GM19468 (cell line): ENCODE results near the gene UGT1A8.

Experiments
- ATAC-seq: cut with Tn5 transposase; IDR thresholded peaks from one replicate; pipeline ENCODE4 v1.9.1; 2021; ENCODE audit warnings: mild to moderate bottlenecking, moderate library complexity, moderate number of reproducible peaks; ENCODE audit not compliant: unreplicated experiment; ENCODE audit errors: extremely low read depth

UGT1A8 gene

GRCh38 chr2:233794128-233794658, 176.8 kb downstream of the UGT1A8 start:
- no peak for ATAC-seq

DNA sequence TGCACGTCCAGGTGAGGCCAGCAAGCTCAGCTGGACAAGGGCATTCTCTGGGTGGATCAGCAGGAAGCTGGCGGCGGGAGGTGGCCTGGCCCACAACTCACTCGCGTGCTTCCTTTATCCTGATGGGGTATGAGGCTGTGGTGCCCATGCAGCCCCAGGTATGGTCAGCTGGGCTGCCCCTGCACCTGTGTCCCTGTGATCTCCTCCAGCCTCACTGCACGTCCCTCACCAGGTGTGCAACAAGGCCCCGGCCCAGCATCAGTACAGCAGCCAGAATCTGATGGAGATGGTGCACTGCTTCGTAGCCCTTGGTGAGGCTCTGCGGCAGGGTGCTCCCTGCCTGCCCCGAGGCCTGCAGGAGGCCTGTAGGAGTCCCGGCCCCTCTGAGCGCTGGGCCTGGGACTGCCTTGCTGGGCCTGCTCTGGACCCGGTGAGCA, 178.3 kb downstream of the UGT1A8 start:
- ATAC-seq: no peak

DNA sequence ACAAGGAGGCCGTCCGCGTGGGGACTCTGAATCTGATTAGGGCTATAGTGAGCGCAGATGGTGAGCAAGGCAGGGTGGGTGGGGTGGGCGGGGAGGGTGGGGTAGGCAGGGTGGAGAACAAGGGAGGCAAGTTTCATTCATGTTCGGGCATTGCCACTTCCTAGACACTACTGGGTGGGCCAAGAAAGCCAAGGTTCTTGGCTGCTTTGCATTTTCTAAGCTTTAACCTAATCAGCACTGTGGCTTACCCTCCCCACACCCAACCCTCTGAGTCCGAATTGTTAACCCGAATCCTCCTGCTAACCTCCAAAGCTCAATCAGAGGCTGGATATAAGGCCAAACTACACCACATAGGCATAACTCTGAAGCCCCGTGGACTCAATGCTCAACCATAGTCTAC, 178.8 kb downstream of the UGT1A8 start:
- no peak for ATAC-seq

DNA sequence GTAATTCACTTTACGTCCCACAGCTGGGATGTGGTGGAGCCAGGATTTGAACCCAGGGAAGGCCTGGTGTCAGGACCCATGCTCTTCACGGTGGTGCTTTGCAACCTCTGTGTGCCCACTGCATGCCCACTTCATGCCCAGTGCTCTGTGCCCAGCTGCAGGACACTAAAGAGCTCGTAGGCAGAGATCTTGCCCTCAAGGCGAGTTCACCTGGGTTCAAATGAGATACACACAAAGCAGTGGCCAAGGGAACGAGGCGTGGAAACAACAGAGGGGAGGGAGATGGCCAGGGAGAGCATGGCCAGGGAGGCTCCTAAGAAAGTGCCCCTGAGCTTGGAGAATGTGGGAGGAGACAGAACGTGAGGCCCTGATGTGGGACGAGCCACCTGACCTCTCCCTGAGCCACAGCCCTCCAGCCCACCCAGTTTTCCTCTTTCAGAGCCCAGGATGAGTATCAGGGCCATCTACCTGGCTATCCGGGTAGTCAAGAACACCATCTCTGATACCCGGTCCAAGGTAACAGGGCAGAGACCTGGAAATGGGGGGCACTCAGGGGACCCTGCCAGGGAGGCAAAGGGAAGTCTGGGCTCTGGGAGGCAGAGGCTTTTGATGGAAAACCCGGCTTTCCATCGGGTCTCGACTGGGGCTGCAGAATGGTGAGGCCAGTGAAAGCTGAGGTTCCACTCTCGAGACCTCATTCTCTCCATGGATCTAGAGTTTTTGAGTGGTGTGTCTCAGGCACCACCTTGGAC, 181.1 kb downstream of the UGT1A8 start:
- no peak for ATAC-seq

GRCh38 chr2:233799087-233799665, 181.7 kb downstream of the UGT1A8 start:
- ATAC-seq: no peak

DNA sequence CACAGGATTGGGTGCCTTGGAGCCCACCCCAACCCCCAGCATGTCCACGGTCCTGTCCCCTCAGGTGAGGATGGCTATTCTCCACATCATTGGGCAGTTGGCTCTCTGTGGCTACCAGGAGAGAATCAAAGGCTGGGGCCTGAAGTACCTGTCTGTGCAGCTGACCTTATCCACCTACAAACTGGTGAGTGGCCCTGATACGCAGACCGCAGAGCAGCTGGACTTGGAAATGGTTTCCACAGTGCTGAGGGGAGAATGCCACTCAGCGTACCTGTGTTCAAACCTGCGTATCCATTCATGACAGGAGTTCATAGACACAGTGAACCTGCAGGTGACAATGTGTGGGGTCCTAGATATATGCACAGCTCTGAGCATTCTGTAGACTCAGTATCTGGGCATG, 182.3 kb downstream of the UGT1A8 start:
- no peak for ATAC-seq

DNA sequence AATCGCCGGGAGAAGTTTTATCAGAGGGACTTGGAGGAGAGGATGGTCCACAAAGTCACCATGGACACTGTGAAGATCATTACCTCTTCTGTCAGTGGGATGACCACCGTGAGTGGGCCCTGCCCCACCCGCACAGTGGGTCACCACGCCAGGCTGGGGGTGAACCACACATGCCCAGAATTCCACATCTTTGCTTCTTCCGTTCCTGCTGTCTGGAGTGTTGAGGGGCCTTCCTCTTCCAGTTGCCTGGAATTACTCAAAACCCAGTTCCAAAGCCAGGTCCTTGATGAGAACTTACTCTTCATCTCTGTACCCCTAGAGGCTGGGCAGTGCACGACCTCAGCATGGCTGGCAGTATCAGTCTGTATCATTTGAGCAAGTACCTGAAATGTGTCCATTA, 182.8 kb downstream of the UGT1A8 start:
- no peak for ATAC-seq

DNA sequence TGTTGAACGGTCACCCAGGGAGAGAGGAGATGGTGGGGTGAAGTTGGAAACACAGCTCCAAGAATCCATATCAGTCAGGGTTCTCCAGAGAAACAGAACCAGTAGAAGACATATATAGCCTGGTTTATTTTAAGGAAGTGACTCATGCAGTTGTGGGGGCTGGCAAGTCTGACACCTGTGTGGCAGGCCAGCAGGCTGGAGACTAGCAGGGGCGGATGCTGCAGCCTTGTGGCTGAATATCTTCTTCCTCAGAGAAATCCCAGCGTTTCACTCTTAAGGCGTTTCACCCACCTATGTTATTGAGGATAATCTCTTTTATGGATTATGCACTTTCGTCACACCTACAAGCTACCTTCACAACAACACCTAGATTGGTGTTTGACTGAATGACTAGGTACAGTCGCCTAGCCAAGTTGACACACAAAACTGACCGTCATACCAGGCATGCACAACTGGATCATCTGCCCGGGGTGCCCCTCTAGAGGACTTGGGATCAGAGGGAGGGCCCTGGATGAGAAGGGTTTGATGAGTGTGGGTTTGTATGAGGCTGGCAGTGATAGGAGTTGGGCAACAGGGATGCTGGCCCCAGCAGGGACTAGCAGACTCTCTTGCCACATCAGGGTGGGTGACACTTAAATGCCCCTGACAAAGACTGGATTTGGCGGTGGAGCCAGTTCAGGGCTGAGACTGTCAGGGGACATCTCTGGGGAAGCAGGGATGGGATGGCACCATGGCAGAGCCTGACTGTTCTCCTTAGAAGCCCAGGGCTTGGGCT, 184.1 kb downstream of the UGT1A8 start:
- ATAC-seq: no peak

DNA sequence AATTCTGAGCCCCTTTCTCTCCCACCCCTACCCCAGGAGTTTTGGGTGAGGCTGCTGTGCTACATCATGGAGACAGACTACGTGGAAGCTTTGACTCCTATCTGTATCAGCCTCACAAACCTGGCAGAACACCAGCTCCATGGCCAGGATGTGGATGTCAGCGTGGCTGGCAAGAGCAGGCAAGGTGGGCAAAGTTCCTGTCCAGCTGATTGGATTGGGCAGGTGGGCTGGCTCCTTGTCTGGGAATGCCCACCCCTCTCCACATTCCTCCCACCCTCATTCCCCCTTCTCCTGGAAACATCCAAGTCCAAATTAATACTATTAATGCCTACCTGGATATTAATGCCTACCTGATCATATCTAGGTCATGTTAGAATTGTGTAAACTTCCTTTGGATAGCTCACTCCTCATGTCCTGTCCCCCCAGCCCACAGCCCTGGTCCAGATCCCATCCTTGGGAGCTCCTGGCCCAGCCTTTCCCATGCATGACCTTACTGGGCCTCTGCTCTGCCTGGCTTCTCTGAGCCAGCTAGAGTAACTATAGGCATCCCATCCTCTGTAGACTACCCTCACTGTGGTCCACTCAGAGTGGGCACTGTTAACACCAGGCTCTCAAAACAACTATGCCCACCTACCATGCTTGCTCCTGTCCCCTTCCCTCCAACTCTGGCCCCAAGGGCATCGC, 184.8 kb downstream of the UGT1A8 start:
- no peak for ATAC-seq

GRCh38 chr2:233803292-233803911, 186.0 kb downstream of the UGT1A8 start:
- no peak for ATAC-seq

DNA sequence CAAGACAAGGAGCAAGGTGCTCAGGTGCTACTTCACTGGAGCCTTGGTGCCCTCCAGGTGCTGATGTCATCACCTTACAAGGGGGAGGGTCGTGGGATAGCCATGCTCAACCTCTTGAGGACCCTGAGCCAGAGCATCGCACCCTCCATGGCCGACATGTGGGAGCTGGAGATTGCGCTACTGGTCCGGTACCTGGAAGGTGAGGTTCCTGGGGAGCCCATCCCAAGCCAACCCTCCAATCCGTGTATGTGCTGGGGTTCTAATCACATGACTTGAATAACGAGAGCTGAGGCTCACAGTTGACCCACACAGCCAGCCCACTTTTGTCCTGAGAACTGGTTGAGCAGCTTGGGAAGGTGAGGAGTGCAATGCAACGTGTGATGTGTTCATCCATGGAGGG, 186.6 kb downstream of the UGT1A8 start:
- no peak for ATAC-seq

DNA sequence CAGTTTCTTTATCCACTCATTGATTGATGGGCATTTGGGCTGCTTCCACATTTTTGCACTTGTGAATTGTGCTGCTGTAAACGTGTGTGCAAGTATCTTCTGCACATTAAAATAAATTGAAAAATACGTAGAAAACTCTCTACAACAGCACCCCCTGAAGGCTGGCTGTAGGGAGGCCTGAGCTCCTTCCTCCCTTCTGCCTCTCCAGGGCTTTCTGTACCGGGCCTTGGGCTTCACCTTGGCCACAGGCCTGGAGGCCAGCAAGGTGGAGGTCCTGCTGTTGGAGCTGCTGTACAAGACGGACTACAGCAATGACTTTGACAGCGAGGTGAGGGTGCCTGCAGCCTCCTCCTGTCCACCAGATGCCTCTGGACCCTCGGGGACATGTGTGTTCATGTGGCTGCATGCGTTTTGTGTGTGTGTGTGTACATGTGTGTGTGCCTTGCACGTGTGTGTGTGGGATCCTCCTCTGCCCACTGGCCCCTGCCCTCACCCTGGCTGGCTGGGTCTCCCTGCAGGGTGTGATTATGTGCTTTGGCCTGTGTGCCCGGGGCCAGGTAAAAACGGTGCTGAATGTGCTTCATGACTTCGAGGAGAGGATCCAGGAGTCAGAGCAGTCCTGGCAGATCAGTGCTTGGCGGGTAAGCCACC, 189.9 kb downstream of the UGT1A8 start:
- no peak for ATAC-seq

DNA sequence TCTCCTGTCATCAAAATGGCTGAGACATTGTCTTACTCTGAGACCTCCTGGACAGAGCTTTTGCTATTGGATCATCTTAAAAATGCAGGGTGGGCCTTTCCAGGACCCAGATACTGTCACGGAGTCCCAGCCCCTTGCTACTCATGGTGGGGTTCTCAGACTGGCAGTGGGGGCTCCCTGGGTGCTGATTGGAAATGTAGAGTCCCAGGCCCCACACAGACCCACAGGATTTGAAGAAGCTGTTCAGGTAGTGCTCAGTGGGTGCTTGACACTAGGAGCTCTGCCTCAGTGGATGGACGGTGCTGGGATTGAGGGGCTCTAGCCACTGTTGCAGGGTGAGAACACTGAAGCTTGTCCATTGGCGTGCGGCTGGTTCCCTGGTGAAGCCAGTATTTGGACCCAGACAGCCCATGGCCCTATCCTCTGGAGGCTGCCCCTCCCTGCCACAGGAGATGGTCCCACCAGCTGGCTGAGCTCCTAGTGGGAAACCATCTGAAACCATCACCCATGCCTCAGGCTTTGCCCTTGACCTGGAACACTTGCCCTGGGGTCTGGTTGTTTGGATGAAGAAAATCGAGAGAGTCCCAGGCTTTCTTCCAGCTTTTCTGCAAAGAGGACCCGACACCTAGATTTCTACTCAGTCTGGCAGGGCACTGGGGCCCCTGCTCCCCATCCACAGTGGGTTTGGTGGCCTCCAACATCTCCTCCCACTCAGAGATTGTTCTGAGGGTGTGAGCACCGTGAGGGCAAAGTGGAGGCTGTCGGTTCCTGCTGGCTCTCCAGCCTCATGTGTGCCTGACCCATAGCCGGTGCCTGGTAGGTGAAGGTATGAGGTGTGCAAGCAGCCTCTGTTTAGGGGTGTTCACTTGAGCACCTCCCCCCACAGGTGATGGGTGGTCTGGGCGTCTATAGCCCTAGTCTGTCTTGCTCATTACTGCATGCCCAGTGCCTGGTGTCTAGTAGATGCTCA, 190.8 kb downstream of the UGT1A8 start:
- ATAC-seq: no peak

DNA sequence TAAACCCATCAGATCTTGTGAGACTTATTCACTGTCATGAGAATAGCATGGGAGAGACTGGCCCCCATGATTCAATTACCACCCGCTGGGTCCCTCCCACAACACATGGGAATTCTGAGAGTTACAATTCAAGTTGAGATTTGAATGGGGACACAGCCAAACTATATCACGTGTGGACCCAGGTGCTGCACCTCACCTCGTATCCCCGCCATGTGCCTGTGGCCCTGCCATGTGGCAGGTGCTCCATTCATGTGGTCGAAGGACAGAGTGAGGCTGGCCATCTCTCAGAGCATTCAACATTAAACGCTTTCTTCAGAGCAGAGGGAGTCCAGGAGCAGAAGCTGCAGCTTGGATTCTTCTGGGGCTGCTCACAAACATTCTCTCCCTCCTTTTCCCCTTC, 193.0 kb downstream of the UGT1A8 start:
- ATAC-seq: no peak

- ATAC-seq: no peak
Observed at GRCh38 chr2:233811087-233811486, 193.7 kb downstream of the UGT1A8 start.

- ATAC-seq: no peak
Observed at GRCh38 chr2:233811732-233812131, 194.3 kb downstream of the UGT1A8 start.

DNA sequence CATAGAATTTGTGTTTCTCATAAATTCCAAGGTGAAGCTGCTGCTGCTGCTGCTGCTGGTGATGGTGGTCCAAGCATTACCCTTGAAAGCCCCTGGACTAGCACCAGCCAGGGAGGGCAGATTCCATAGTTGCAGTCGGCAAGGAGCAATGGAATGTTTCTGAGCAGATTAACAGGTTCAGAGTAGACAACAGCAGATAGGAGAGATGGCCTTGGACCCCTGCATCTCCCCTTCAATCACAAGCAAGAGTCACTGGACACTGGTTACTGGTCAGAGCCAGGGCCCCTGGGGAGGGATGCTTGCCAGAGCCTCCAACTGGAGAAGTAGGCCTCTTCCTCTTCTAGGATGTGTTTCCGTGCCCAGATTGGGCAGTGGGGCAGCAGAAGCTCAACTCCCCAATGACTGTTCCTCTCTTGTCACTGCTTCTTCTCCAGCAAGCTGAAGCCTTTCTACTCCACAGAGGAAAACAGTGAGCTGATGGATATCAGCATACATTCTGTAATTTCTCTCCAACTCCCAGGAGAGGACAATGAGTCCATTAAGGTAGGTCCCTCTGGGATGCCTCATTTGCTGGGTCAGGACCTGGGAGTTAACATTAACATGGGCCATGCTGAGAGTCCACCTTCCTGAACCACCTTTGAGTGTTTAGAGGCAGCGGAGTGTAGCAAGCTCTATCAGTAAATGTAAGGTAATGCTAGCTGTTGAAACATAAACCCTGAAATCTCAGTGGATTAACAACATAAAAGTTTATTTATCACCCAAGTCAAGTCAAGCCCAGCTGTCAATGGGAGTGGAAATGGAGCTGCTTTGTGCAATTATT, 196.0 kb downstream of the UGT1A8 start:
- no peak for ATAC-seq
